ENCODE measurements around the gene SCARB1. TPM values are rescaled to one million over a fixed set of nuclear protein-coding genes. Genes with fewer than 3 reads are reported as not detected.
"Not testable (repeated sequence)": the region's sequence is repeated elsewhere in the genome, so short reads cannot be mapped to it uniquely, and the experiment has no call there.

Gene SCARB1
- total RNA-seq, 2 donors from 2014 or later = 33.0 to 36.2 TPM

GRCh38 chr12:124893792-124894516 lies 30.3 kb upstream of the SCARB1 start:
- 92 to 94% methylated on average over 6 to 8 of the region's 9 CpGs for WGBS, 2 experiments (ENCODE audit: insufficient coverage in 1 of 2, insufficient read length in 1 of 2)
- no peaks in the 10 kb centered on the region for H3K4me1 ChIP-seq (ENCODE audit: control insufficient read depth, insufficient read depth, low read length)
- H3K9me3 Mint-ChIP-seq = peaks cover 6% of the 10 kb centered on the region
- no peaks in the 10 kb centered on the region for H3K36me3 Mint-ChIP-seq (ENCODE audit: low read depth)
- H3K27me3 Mint-ChIP-seq (ENCODE audit: insufficient read depth) = no peaks in the 10 kb centered on the region
- no peak overlapping the region for H3K9ac ChIP-seq (ENCODE audit: extremely low read depth, low read length, poor library complexity, severe bottlenecking)
- H3K9me3 ChIP-seq (ENCODE audit: control insufficient read depth, low read length) = peaks cover 5% of the 10 kb centered on the region
- DNase-seq = no peak
- no peak for TF ChIP-seq CTCF (conservative IDR thresholded peaks at IDR 0.05)
- no peak overlapping the region for H3K4me3 Mint-ChIP-seq
- no peaks in the 10 kb centered on the region for H3K27me3 ChIP-seq (ENCODE audit: control insufficient read depth, insufficient read depth, low read length, poor library complexity, severe bottlenecking)
- H3K36me3 ChIP-seq (ENCODE audit: control insufficient read depth, insufficient read depth, low read length) = no peaks in the 10 kb centered on the region
- H3K4me3 ChIP-seq (ENCODE audit: low read length) = no peak overlapping the region
- H3K4me1 Mint-ChIP-seq = no peaks in the 10 kb centered on the region
- no peak overlapping the region for H3K27ac Mint-ChIP-seq
- H3K27ac ChIP-seq (ENCODE audit: low read depth, low read length) = no peak overlapping the region

- Histone ChIP-seq H3K27ac (ENCODE audit: low read depth, low read length) (no peak overlapping the region), H3K9me3 (ENCODE audit: control insufficient read depth, low read length) (no peaks in the 10 kb centered on the region), H3K4me1 (ENCODE audit: control insufficient read depth, insufficient read depth, low read length) (peaks cover 10% of the 10 kb centered on the region), H3K36me3 (ENCODE audit: control insufficient read depth, insufficient read depth, low read length) (no peaks in the 10 kb centered on the region), H3K9ac (ENCODE audit: extremely low read depth, low read length, poor library complexity, severe bottlenecking) (no peak overlapping the region), H3K4me3 (ENCODE audit: low read length) (no peak overlapping the region), H3K27me3 (ENCODE audit: control insufficient read depth, insufficient read depth, low read length, poor library complexity, severe bottlenecking) (no peaks in the 10 kb centered on the region)
- no peaks in the 10 kb centered on the region for H3K27me3 Mint-ChIP-seq (ENCODE audit: insufficient read depth)
- H3K9me3 Mint-ChIP-seq = no peaks in the 10 kb centered on the region
- no peak overlapping the region for H3K27ac Mint-ChIP-seq
- H3K36me3 Mint-ChIP-seq (ENCODE audit: low read depth) = no peaks in the 10 kb centered on the region
- no peak for TF ChIP-seq CTCF (conservative IDR thresholded peaks at IDR 0.05)
- no peak overlapping the region for H3K4me3 Mint-ChIP-seq
- DNase-seq = no peak
- peaks cover 24% of the 10 kb centered on the region for H3K4me1 Mint-ChIP-seq
- WGBS, 2 experiments (ENCODE audit: insufficient coverage in 1 of 2, insufficient read length in 1 of 2) = 93 to 94% methylated on average over 2 of the region's 2 CpGs
These were observed 24.6 kb upstream of the SCARB1 start for GRCh38 chr12:124888260-124888659.

GRCh38 chr12:124887766-124888165 lies 24.1 kb upstream of the SCARB1 start:
- H3K9me3 ChIP-seq (ENCODE audit: control insufficient read depth, low read length); H3K36me3 Mint-ChIP-seq (ENCODE audit: low read depth); H3K9ac ChIP-seq (ENCODE audit: extremely low read depth, low read length, poor library complexity, severe bottlenecking); DNase-seq; H3K27me3 ChIP-seq (ENCODE audit: control insufficient read depth, insufficient read depth, low read length, poor library complexity, severe bottlenecking); H3K36me3 ChIP-seq (ENCODE audit: control insufficient read depth, insufficient read depth, low read length); H3K27me3 Mint-ChIP-seq (ENCODE audit: insufficient read depth); H3K4me3 ChIP-seq (ENCODE audit: low read length); H3K9me3 Mint-ChIP-seq; H3K27ac Mint-ChIP-seq; H3K27ac ChIP-seq (ENCODE audit: low read depth, low read length); H3K4me3 Mint-ChIP-seq; H3K4me1 ChIP-seq (ENCODE audit: control insufficient read depth, insufficient read depth, low read length): not testable (repeated sequence)
- peaks cover 26% of the 10 kb centered on the region for H3K4me1 Mint-ChIP-seq
- WGBS, 2 experiments (ENCODE audit: insufficient coverage in 1 of 2, insufficient read length in 1 of 2) = 92 to 95% methylated on average over 9 of the region's 9 CpGs

Data from endodermal cell (in vitro differentiated cells).